Chondrocyte (in vitro differentiated cells): Measurements from ENCODE around the gene WSCD2. TPM values are rescaled to one million over a fixed set of nuclear protein-coding genes. Genes with fewer than 3 reads are reported as not detected.

Source experiments
- DNase-seq: peaks from one replicate; pipeline ENCODE4 v3.0.0; 2021; ENCODE audit warnings: mixed read lengths, low spot score
- H3K27ac Mint-ChIP-seq: one replicate; pipeline ENCODE4 v1.8.0; 2021; ENCODE audit warnings: mild to moderate bottlenecking, moderate library complexity, mixed read lengths; ENCODE audit not compliant: unreplicated experiment
- H3K27me3 Mint-ChIP-seq: 2 replicates; pipeline ENCODE4 v1.8.0; 2021; ENCODE audit warnings: low read depth, mixed read lengths
- H3K36me3 Mint-ChIP-seq: 2 replicates; pipeline ENCODE4 v1.8.0; 2021; ENCODE audit warnings: low read depth, mixed read lengths
- H3K4me1 Mint-ChIP-seq: 2 replicates; pipeline ENCODE4 v1.8.0; 2021; ENCODE audit warnings: low read depth, mild to moderate bottlenecking, mixed read lengths
- H3K4me3 Mint-ChIP-seq: one replicate; pipeline ENCODE4 v1.8.0; 2021; ENCODE audit warnings: mild to moderate bottlenecking, moderate library complexity, mixed read lengths; ENCODE audit not compliant: unreplicated experiment
- H3K9me3 Mint-ChIP-seq: 2 replicates; pipeline ENCODE4 v1.8.0; 2021; ENCODE audit warnings: low read depth, mixed read lengths
- CTCF ChIP-seq: fragments of 200-600 bp; sonication (generic); IDR thresholded peaks from 2 replicates; pipeline ENCODE4 v1.5.0; 2021; ENCODE audit warnings: antibody characterized with exemption, mild to moderate bottlenecking, moderate library complexity
- total RNA-seq: library from RNA; stranded (reverse); gene quantifications from 3 replicates; pipeline ENCODE4 v1.2.1, GENCODE V29; 2021

Gene WSCD2
- total RNA-seq, 1 donor from 2014 or later = 0.32 TPM

GRCh38 chr12:108180255-108181094, 51.4 kb downstream of the WSCD2 start:
- TF ChIP-seq CTCF = no peak
- H3K27ac Mint-ChIP-seq = no peak overlapping the region
- no peaks in the 10 kb centered on the region for H3K4me1 Mint-ChIP-seq
- peaks cover 15% of the 10 kb centered on the region for H3K27me3 Mint-ChIP-seq
- DNase-seq = no peak
- no peaks in the 10 kb centered on the region for H3K36me3 Mint-ChIP-seq
- peaks cover 3% of the 10 kb centered on the region for H3K9me3 Mint-ChIP-seq
- no peak overlapping the region for H3K4me3 Mint-ChIP-seq

GRCh38 chr12:108181095-108181454, 52.0 kb downstream of the WSCD2 start:
- peaks cover 18% of the 10 kb centered on the region for H3K27me3 Mint-ChIP-seq
- TF ChIP-seq CTCF = no peak
- H3K4me1 Mint-ChIP-seq = no peaks in the 10 kb centered on the region
- no peak for DNase-seq
- H3K9me3 Mint-ChIP-seq = peaks cover 3% of the 10 kb centered on the region
- no peak overlapping the region for H3K4me3 Mint-ChIP-seq
- H3K27ac Mint-ChIP-seq = no peak overlapping the region
- no peaks in the 10 kb centered on the region for H3K36me3 Mint-ChIP-seq

- no peak for TF ChIP-seq CTCF
- Mint-ChIP-seq H3K4me3 (no peak overlapping the region), H3K27me3 (peaks cover 27% of the 10 kb centered on the region), H3K4me1 (no peaks in the 10 kb centered on the region), H3K9me3 (peaks cover 3% of the 10 kb centered on the region), H3K36me3 (no peaks in the 10 kb centered on the region), H3K27ac (no peak overlapping the region)
- DNase-seq = no peak
Observed at GRCh38 chr12:108182096-108182495, 53.0 kb downstream of the WSCD2 start.

- H3K27ac Mint-ChIP-seq = no peak overlapping the region
- TF ChIP-seq CTCF = no peak
- H3K27me3 Mint-ChIP-seq = peaks cover 27% of the 10 kb centered on the region
- H3K4me3 Mint-ChIP-seq = no peak overlapping the region
- DNase-seq = no peak
- H3K9me3 Mint-ChIP-seq = peaks cover 3% of the 10 kb centered on the region
- no peaks in the 10 kb centered on the region for H3K36me3 Mint-ChIP-seq
- no peaks in the 10 kb centered on the region for H3K4me1 Mint-ChIP-seq
Observed at GRCh38 chr12:108185002-108185401, 55.9 kb downstream of the WSCD2 start.

- Mint-ChIP-seq H3K4me1 (peaks cover 10% of the 10 kb centered on the region), H3K36me3 (no peaks in the 10 kb centered on the region), H3K4me3 (no peak overlapping the region), H3K9me3 (peaks cover 3% of the 10 kb centered on the region), H3K27me3 (peaks cover 30% of the 10 kb centered on the region), H3K27ac (no peak overlapping the region)
- TF ChIP-seq CTCF = no peak
- DNase-seq = no peak
Observed at GRCh38 chr12:108187831-108188230, 58.7 kb downstream of the WSCD2 start.
